ENCODE results near the gene NEGR1.

Gene NEGR1

GRCh38 chr1:71809085-71809484, 473.3 kb downstream of the NEGR1 start:
- no peak for TF ChIP-seq CTCF (IDR thresholded peaks at IDR 0.05; ENCODE audit: extremely low read depth, insufficient read depth, missing control alignments)
- no peak for DNase-seq (ENCODE audit: low spot score)
- in situ Hi-C loops (cut with MboI; ENCODE audit: low pct_unique_long_range_greater_than_20kb, low sequenced_read_pairs, unreplicated experiment), result no loop called here

- TF ChIP-seq CTCF (IDR thresholded peaks at IDR 0.05; ENCODE audit: extremely low read depth, insufficient read depth, missing control alignments), result no peak
- no peak for DNase-seq (ENCODE audit: low spot score)
- in situ Hi-C loops (cut with MboI; ENCODE audit: low pct_unique_long_range_greater_than_20kb, low sequenced_read_pairs, unreplicated experiment), result no loop called here
These were observed 478.2 kb downstream of the NEGR1 start for GRCh38 chr1:71804140-71804539.

- no peak for TF ChIP-seq CTCF (IDR thresholded peaks at IDR 0.05; ENCODE audit: extremely low read depth, insufficient read depth, missing control alignments)
- in situ Hi-C loops (cut with MboI; ENCODE audit: low pct_unique_long_range_greater_than_20kb, low sequenced_read_pairs, unreplicated experiment), result no loop called here
- DNase-seq (ENCODE audit: low spot score), result no peak
These were observed 486.3 kb downstream of the NEGR1 start for GRCh38 chr1:71796006-71796405.

GRCh38 chr1:71792264-71792663, 490.1 kb downstream of the NEGR1 start:
- no peak for DNase-seq (ENCODE audit: low spot score)
- TF ChIP-seq CTCF (IDR thresholded peaks at IDR 0.05; ENCODE audit: extremely low read depth, insufficient read depth, missing control alignments), result no peak
- in situ Hi-C loops (cut with MboI; ENCODE audit: low pct_unique_long_range_greater_than_20kb, low sequenced_read_pairs, unreplicated experiment), result no loop called here

- in situ Hi-C loops (cut with MboI; ENCODE audit: low pct_unique_long_range_greater_than_20kb, low sequenced_read_pairs, unreplicated experiment), result no loop called here
- no peak for DNase-seq (ENCODE audit: low spot score)
- no peak for TF ChIP-seq CTCF (IDR thresholded peaks at IDR 0.05; ENCODE audit: extremely low read depth, insufficient read depth, missing control alignments)
These were observed 494.2 kb downstream of the NEGR1 start for GRCh38 chr1:71788113-71788512.

GRCh38 chr1:71787699-71788098, 494.6 kb downstream of the NEGR1 start:
- no peak for TF ChIP-seq CTCF (IDR thresholded peaks at IDR 0.05; ENCODE audit: extremely low read depth, insufficient read depth, missing control alignments)
- DNase-seq (ENCODE audit: low spot score), result no peak
- in situ Hi-C loops (cut with MboI; ENCODE audit: low pct_unique_long_range_greater_than_20kb, low sequenced_read_pairs, unreplicated experiment), result no loop called here

- TF ChIP-seq CTCF (IDR thresholded peaks at IDR 0.05; ENCODE audit: extremely low read depth, insufficient read depth, missing control alignments), result no peak
- in situ Hi-C loops (cut with MboI; ENCODE audit: low pct_unique_long_range_greater_than_20kb, low sequenced_read_pairs, unreplicated experiment), result no loop called here
- DNase-seq (ENCODE audit: low spot score), result no peak
These were observed 496.1 kb downstream of the NEGR1 start for GRCh38 chr1:71786218-71786617.

All from GM13977 (cell line).